ENCODE data around the gene SESN3.

Gene SESN3

GRCh38 chr11:95248666-95249467 is 17.9 kb upstream of the SESN3 start:
- no peak for DNase-seq

- no peak for DNase-seq
Measured at GRCh38 chr11:95247883-95248282, 16.9 kb upstream of the SESN3 start.

- DNase-seq, result no peak
Measured at GRCh38 chr11:95247127-95247684, 16.2 kb upstream of the SESN3 start.

- no peak for DNase-seq
Measured at GRCh38 chr11:95245581-95245980, 14.6 kb upstream of the SESN3 start.

GRCh38 chr11:95245038-95245437 is 14.0 kb upstream of the SESN3 start:
- DNase-seq, result peak in 1 of 2 experiments; percentile 21

- no peak for DNase-seq
Measured at GRCh38 chr11:95243673-95244072, 12.7 kb upstream of the SESN3 start.

- no peak for DNase-seq
Measured at GRCh38 chr11:95242845-95243605, 12.0 kb upstream of the SESN3 start.

GRCh38 chr11:95242091-95242844 is 11.3 kb upstream of the SESN3 start:
- DNase-seq, result no peak

GRCh38 chr11:95241681-95242081 is 10.7 kb upstream of the SESN3 start:
- no peak for DNase-seq

GRCh38 chr11:95239871-95240649 is 9.1 kb upstream of the SESN3 start:
- DNase-seq, result no peak

GRCh38 chr11:95232666-95233065 is 1.7 kb upstream of the SESN3 start:
- DNase-seq, result no peak

- peak; percentile 74 to 79 for DNase-seq
Measured at GRCh38 chr11:95231881-95232605, 1.0 kb upstream of the SESN3 start.

GRCh38 chr11:95230810-95231126 is 234 bp downstream of the SESN3 start:
- no peak for DNase-seq

- DNase-seq, result peak; percentile 48 to 58
Measured at GRCh38 chr11:95229993-95230809, 801 bp downstream of the SESN3 start.

- no peak for DNase-seq
Measured at GRCh38 chr11:95229199-95229992, 1.6 kb downstream of the SESN3 start.

GRCh38 chr11:95228081-95228749 is 2.8 kb downstream of the SESN3 start:
- DNase-seq, result no peak

GRCh38 chr11:95227060-95227459 is 3.9 kb downstream of the SESN3 start:
- DNase-seq, result peak in 1 of 2 experiments; percentile 51

- DNase-seq, result no peak
Measured at GRCh38 chr11:95222817-95223216, 8.2 kb downstream of the SESN3 start.

GRCh38 chr11:95219599-95219998 is 11.4 kb downstream of the SESN3 start:
- no peak for DNase-seq
